Osteoblast (primary cell): ENCODE results near the gene PCDHA13. TPM values are rescaled to one million over a fixed set of nuclear protein-coding genes. Genes with fewer than 3 reads are reported as not detected.
A peak's percentile ranks its signal among the peaks of the same experiment; 100 is the strongest.

Experiments used
- DNase-seq: peaks from one replicate; pipeline ENCODE4 v3.0.0; 2011; ENCODE audit warnings: low spot score, mixed read lengths; ENCODE audit not compliant: insufficient read length; ENCODE audit errors: missing footprints
- H2AFZ ChIP-seq: 2 replicates; pipeline ENCODE4 v1.6.0; 2011; ENCODE audit warnings: mild to moderate bottlenecking, low read length
- H3K27ac ChIP-seq: 2 replicates; pipeline ENCODE4 v1.5.1; 2011; ENCODE audit warnings: mild to moderate bottlenecking, low read depth, low read length, moderate library complexity
- H3K27me3 ChIP-seq: 2 replicates; pipeline ENCODE4 v1.6.0; 2012; ENCODE audit warnings: mild to moderate bottlenecking, control low read depth, inconsistent platforms, low read length, moderate library complexity; ENCODE audit not compliant: insufficient read depth
- H3K36me3 ChIP-seq: 2 replicates; pipeline ENCODE4 v1.5.1; 2011; ENCODE audit warnings: mild to moderate bottlenecking, low read length, control low read depth, moderate library complexity; ENCODE audit not compliant: insufficient read depth
- H3K4me1 ChIP-seq: 2 replicates; pipeline ENCODE4 v1.5.1; 2011; ENCODE audit warnings: mild to moderate bottlenecking, low read length, control low read depth, moderate library complexity; ENCODE audit not compliant: insufficient read depth
- H3K4me2 ChIP-seq: 2 replicates; pipeline ENCODE4 v1.6.0; 2011; ENCODE audit warnings: mild to moderate bottlenecking, low read length; ENCODE audit not compliant: insufficient read depth
- H3K4me3 ChIP-seq: fragments of 200-600 bp; sonication (generic); 3 replicates; pipeline ENCODE4 v1.5.1; 2012; ENCODE audit warnings: mild to moderate bottlenecking, low read length, inconsistent platforms; ENCODE audit not compliant: insufficient read depth
- H3K79me2 ChIP-seq: 2 replicates; pipeline ENCODE4 v1.6.0; 2012; ENCODE audit warnings: mild to moderate bottlenecking, low read length, control low read depth, inconsistent platforms; ENCODE audit not compliant: insufficient read depth
- H3K9me3 ChIP-seq: 2 replicates; pipeline ENCODE4 v1.5.1; 2011; ENCODE audit warnings: low read depth, low read length, control low read depth
- H4K20me1 ChIP-seq: 2 replicates; pipeline ENCODE4 v1.6.0; 2012; ENCODE audit warnings: mild to moderate bottlenecking, low read length, control low read depth; ENCODE audit not compliant: insufficient read depth
- CTCF ChIP-seq: IDR thresholded peaks from 2 replicates; pipeline ENCODE4 v1.5.1; 2011; ENCODE audit warnings: mild to moderate bottlenecking, low read depth, low read length, moderate library complexity; ENCODE audit errors: extremely low read depth
- total RNA-seq: library from RNA; depleted of rRNA; stranded (reverse); fragments of >200 nt; gene quantifications from 2 replicates; pipeline ENCODE4 v1.2.3, GENCODE V29; 2012

Gene PCDHA13
- total RNA-seq, 1 donor = under 0.01 TPM

DNA sequence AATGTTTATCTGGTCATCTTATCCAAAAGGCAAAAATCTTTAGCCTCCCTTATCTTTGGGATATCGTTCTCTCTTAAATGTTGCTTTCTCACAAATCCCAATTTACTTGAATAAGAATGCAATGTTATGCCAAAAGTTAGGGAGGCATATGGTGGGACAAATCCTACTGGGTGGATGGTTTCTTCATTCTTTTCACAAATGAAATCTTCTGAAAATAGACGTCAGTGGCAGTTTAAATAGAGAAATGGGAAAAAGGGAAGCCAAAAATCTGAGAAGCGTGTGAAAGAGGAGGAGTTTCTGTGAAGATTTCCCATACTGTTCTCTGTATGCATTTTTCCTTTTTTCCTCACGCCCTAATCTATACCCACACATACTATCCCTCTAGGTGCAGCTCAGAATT lies 41.7 kb downstream of the PCDHA13 start:
- H3K4me1 ChIP-seq = no peaks in the 10 kb centered on the region
- TF ChIP-seq CTCF = no peak
- H4K20me1 ChIP-seq = no peaks in the 10 kb centered on the region
- peaks cover 4% of the 10 kb centered on the region for H3K27me3 ChIP-seq
- H2AFZ ChIP-seq = no peak overlapping the region
- H3K79me2 ChIP-seq = no peaks in the 10 kb centered on the region
- no peak overlapping the region for H3K4me3 ChIP-seq
- H3K9me3 ChIP-seq = no peaks in the 10 kb centered on the region
- H3K4me2 ChIP-seq = no peak overlapping the region
- DNase-seq = no peak
- H3K36me3 ChIP-seq = no peaks in the 10 kb centered on the region
- no peak overlapping the region for H3K27ac ChIP-seq

DNA sequence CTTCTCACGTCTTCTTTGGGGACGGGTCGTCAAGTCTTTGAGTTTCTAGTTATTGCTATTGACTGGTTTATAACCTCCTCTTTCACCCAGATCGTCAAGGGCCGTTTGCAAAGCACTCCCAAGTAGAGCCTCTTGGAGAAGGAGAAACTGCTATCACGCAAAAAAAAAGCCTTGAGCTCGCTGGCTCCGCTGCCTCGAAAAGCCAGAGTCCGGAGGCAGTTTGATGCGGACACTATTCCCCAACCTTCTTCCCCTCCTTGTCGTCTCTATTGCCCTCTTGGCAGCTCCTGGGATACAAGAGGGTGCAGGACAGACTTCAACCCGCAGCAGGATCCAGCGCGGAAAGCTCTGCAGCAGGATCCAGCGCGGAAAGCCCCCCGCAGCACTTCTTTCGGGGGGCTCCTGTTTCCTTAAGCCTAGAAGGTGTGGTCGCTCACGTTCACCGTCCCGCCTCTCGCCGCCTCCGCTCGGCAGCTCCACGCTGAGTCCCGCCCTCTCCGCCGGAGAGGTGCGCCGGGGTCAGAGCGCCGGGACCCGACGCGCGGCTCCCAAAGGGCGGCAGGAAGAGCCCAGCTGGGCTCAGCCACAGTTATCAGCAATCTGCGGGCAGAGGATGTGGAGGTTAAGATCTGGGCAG lies 44.0 kb downstream of the PCDHA13 start, which contains the start of gene PCDHAC1:
Gene PCDHAC1 (plus strand): TSS at position 494 of the 637 bp plus-strand sequence. CDS start 594 bp downstream, outside the sequence.
- peak; percentile 3 for DNase-seq
- Histone ChIP-seq H3K27ac (no peak within 1 kb of the TSS), H3K4me3 (peak within 1 kb of the TSS; percentile 58), H3K79me2 (no peaks in the 10 kb centered on the region), H3K36me3 (no peaks in the 10 kb centered on the region), H2AFZ (peak within 1 kb of the TSS; percentile 83), H3K27me3 (peaks cover 4% of the 10 kb centered on the region), H3K9me3 (no peaks in the 10 kb centered on the region), H4K20me1 (no peaks in the 10 kb centered on the region), H3K4me2 (peak within 1 kb of the TSS; percentile 67), H3K4me1 (no peaks in the 10 kb centered on the region)
- no peak for TF ChIP-seq CTCF

GRCh38 chr5:140926443-140927227 lies 44.7 kb downstream of the PCDHA13 start:
- no peaks in the 10 kb centered on the region for H3K79me2 ChIP-seq
- peak overlapping the region; percentile 83 for H2AFZ ChIP-seq
- H3K27me3 ChIP-seq = peaks cover 4% of the 10 kb centered on the region
- no peaks in the 10 kb centered on the region for H3K36me3 ChIP-seq
- DNase-seq = peak; percentile 79
- peak; percentile 35 for TF ChIP-seq CTCF
- peak overlapping the region; percentile 67 for H3K4me2 ChIP-seq
- H4K20me1 ChIP-seq = no peaks in the 10 kb centered on the region
- H3K4me1 ChIP-seq = no peaks in the 10 kb centered on the region
- H3K4me3 ChIP-seq = peak overlapping the region; percentile 58
- H3K27ac ChIP-seq = no peak overlapping the region
- H3K9me3 ChIP-seq = no peaks in the 10 kb centered on the region

DNA sequence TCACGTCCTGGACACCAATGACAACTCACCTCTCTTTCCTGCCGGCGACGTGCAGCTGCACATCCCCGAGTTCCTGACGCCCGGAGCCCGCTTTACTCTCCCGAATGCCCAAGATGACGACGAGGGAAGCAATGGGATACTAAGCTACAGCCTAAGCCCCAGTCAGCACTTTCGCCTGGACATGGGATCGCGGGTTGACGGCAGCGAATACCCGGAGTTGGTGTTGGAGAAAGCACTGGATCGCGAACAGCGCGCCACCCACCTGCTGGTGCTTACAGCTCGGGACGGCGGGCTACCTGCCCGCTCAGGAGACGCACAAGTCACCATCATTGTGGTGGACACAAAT lies 45.3 kb downstream of the PCDHA13 start:
- H3K4me3 ChIP-seq = peak overlapping the region; percentile 58
- H3K27ac ChIP-seq = no peak overlapping the region
- DNase-seq = peak; percentile 14
- no peaks in the 10 kb centered on the region for H4K20me1 ChIP-seq
- no peak for TF ChIP-seq CTCF
- H3K27me3 ChIP-seq = peaks cover 4% of the 10 kb centered on the region
- no peaks in the 10 kb centered on the region for H3K9me3 ChIP-seq
- H3K79me2 ChIP-seq = no peaks in the 10 kb centered on the region
- no peaks in the 10 kb centered on the region for H3K36me3 ChIP-seq
- H3K4me1 ChIP-seq = no peaks in the 10 kb centered on the region
- H3K4me2 ChIP-seq = peak overlapping the region; percentile 67
- peak overlapping the region; percentile 83 for H2AFZ ChIP-seq
